Fibroblast of lung (primary cell): ENCODE results near the gene PTGES2.

Experiments used
- EZH2 ChIP-seq: IDR thresholded peaks from 2 replicates; pipeline ENCODE4 v1.5.1; 2012; ENCODE audit warnings: low read length, control low read depth, mild to moderate bottlenecking; ENCODE audit errors: missing control alignments
- TF ChIP-seq, protein P1 (sequence below), 2 donors: IDR thresholded peaks in 1 of 2; conservative IDR thresholded peaks in 1 of 2; 1 replicate in 1 of 2; 2 replicates in 1 of 2; pipeline ENCODE4 v1.5.1; 2011 to 2012; ENCODE audit warnings: low read length in 2 of 2, control low read depth in 1 of 2, inconsistent platforms in 1 of 2, low read depth in 1 of 2, mild to moderate bottlenecking in 1 of 2

DNA sequence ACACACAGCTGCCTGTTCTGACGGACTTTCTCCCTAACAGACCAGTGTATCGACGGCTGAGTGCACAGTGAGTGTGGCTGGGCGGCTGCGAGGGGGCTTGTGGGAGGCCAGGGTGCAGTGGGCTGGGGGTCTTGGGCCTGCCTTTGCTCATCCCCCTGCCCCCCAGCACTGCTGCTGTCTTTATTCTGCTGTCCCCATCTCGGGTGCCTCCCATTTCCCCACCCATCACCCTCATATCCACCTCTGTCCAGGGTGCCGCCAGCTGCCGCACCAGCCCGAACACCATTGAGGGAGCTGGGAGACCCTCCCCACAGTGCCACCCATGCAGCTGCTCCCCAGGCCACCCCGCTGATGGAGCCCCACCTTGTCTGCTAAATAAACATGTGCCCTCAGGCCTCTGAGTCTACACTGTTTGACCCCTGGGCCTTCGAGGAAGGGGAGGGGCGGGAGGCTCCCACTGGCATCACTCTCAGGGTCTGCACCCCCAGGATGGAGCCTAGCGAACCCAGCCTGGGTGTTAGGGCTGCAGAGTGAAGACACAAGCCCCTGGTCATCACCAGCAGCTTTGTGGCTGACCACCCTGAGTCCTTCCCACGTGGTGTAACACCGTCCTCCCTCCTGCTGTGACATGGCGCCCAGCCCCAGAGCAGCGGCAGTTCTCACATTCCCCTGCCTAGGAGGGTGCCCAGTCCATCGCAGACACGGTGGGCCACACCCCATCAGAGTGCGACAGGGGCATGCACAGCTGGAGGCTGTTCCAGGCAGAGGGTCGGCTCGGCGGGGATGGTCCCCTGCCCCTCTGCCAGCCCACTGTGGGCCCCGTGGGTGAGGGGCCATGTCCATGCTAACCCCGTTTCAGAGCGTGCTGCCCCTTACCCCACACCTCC is 25.8 kb upstream of the PTGES2 start:
- TF ChIP-seq, protein P1, sequence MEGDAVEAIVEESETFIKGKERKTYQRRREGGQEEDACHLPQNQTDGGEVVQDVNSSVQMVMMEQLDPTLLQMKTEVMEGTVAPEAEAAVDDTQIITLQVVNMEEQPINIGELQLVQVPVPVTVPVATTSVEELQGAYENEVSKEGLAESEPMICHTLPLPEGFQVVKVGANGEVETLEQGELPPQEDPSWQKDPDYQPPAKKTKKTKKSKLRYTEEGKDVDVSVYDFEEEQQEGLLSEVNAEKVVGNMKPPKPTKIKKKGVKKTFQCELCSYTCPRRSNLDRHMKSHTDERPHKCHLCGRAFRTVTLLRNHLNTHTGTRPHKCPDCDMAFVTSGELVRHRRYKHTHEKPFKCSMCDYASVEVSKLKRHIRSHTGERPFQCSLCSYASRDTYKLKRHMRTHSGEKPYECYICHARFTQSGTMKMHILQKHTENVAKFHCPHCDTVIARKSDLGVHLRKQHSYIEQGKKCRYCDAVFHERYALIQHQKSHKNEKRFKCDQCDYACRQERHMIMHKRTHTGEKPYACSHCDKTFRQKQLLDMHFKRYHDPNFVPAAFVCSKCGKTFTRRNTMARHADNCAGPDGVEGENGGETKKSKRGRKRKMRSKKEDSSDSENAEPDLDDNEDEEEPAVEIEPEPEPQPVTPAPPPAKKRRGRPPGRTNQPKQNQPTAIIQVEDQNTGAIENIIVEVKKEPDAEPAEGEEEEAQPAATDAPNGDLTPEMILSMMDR (conservative IDR thresholded peaks at IDR 0.05 in 1 of 2, IDR thresholded peaks at IDR 0.05 in 1 of 2; ENCODE audit: low read depth in 1 of 2, low read length in 2 of 2) = no peak
- no peak for TF ChIP-seq EZH2
